A673 (cell line): ENCODE data around the gene ERMN.

Source experiments
- EZH2 ChIP-seq: fragments of 200-600 bp; sonication (generic); IDR thresholded peaks from 2 replicates; pipeline ENCODE4 v1.6.1; 2017; ENCODE audit warnings: borderline replicate concordance, low read depth, mild to moderate bottlenecking, mixed read lengths, antibody characterized with exemption, low read length; ENCODE audit not compliant: poor library complexity, severe bottlenecking
- TF ChIP-seq, protein P1 (sequence below): fragments of 300-800, 200-600 bp; sonication (generic); conservative IDR thresholded peaks from 2 replicates; pipeline ENCODE4 v1.5.1; 2017; ENCODE audit warnings: low read depth, mild to moderate bottlenecking, antibody characterized with exemption, low read length, moderate library complexity, mixed read lengths

DNA sequence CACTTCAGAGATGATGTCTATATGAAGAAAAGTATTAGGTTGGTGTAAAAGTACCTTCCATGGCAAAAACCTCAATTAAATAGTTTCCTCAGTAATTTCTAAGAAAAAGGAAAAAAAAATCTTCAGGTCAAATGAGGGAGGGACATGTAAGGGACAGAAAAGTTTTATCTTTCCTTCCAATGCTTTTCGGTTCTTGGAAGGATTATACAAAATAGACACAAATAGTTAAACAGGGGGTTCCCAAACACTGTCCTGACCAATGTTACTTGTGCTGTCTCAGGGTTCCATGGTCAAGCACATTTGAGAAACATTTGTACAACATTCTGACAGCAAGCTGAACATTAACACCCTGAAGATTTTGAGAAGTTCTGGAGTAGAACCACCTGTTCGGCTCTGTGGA is 22.0 kb downstream of the ERMN start:
- TF ChIP-seq, protein P1, sequence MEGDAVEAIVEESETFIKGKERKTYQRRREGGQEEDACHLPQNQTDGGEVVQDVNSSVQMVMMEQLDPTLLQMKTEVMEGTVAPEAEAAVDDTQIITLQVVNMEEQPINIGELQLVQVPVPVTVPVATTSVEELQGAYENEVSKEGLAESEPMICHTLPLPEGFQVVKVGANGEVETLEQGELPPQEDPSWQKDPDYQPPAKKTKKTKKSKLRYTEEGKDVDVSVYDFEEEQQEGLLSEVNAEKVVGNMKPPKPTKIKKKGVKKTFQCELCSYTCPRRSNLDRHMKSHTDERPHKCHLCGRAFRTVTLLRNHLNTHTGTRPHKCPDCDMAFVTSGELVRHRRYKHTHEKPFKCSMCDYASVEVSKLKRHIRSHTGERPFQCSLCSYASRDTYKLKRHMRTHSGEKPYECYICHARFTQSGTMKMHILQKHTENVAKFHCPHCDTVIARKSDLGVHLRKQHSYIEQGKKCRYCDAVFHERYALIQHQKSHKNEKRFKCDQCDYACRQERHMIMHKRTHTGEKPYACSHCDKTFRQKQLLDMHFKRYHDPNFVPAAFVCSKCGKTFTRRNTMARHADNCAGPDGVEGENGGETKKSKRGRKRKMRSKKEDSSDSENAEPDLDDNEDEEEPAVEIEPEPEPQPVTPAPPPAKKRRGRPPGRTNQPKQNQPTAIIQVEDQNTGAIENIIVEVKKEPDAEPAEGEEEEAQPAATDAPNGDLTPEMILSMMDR = no peak
- TF ChIP-seq EZH2 = no peak
